Muscle of leg (tissue), 11 donors: ENCODE results near the gene MAPK6. TPM values are rescaled to one million over a fixed set of nuclear protein-coding genes. Genes with fewer than 3 reads are reported as not detected.
A peak's percentile ranks its signal among the peaks of the same experiment; 100 is the strongest.

ENCODE experiments used
- DNase-seq: peaks from one replicate; pipeline ENCODE4 v3.0.0; 2013
- H3K27ac ChIP-seq: one replicate; pipeline ENCODE4 v1.5.1; 2013; ENCODE audit warnings: mild to moderate bottlenecking, low read length, control low read depth
- H3K27me3 ChIP-seq: one replicate; pipeline ENCODE4 v1.6.1; 2013; ENCODE audit warnings: low read length; ENCODE audit not compliant: control insufficient read depth, insufficient read depth
- H3K36me3 ChIP-seq: one replicate; pipeline ENCODE4 v1.6.1; 2013; ENCODE audit warnings: low read length; ENCODE audit not compliant: control insufficient read depth, insufficient read depth
- H3K4me1 ChIP-seq: one replicate; pipeline ENCODE4 v1.6.1; 2013; ENCODE audit warnings: low read length; ENCODE audit not compliant: control insufficient read depth, insufficient read depth
- H3K4me3 ChIP-seq: one replicate; pipeline ENCODE4 v1.5.1; 2013; ENCODE audit warnings: low read length, control low read depth
- H3K9me3 ChIP-seq: replicated peaks from 2 replicates; pipeline ENCODE4 v1.6.1; 2013; ENCODE audit warnings: low read depth, low read length; ENCODE audit not compliant: control insufficient read depth
- WGBS: methylation state at CpG from one replicate; pipeline ENCODE4 v1.1.5; 2013; ENCODE audit warnings: missing lambda C conversion rate; ENCODE audit not compliant: insufficient coverage; 5-methylcytosine and 5-hydroxymethylcytosine counted together
- polyA plus RNA-seq, 8 donors: library from polyadenylated mRNA; unstranded; fragments of 120-200 nt; gene quantifications; one replicate each; pipeline versions ENCODE4 v1.2.1 to v1.2.3, GENCODE V29; 2013; ENCODE audit warnings: inconsistent platforms in 1 of 8, low replicate concordance in 1 of 8; ENCODE audit not compliant: insufficient read length in 8 of 8, insufficient read depth in 1 of 8
- total RNA-seq: library from RNA; stranded (reverse); fragments of 120-200 nt; gene quantifications from one replicate; pipeline ENCODE4 v1.2.4, GENCODE V29; 2013

The MAPK6 gene
- total and polyA plus RNA-seq, 9 donors = 19.1 to 28.2 (median 25.1) TPM

DNA sequence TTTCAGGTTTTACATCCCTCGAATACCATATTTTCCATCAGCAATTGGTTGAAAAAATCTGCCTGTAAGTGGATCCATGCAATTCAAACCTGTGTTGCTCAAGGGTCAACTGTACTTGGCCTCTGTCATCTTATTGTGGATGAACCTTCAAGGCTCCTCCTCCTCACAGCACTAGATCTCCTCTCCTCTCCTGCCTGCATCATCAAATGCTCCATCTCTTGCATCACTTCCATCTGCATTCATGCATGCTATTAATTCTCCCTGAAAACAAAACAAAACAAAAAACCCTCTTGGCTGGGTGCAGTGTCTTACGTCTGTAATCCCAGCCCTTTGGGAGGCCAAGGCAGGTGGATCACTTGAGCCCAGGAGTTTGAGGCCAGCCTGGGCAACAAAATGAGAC, 83.4 kb downstream of the MAPK6 start:
- no peaks in the 10 kb centered on the region for H3K27me3 ChIP-seq
- H3K4me1 ChIP-seq = no peaks in the 10 kb centered on the region
- H3K9me3 ChIP-seq = no peaks in the 10 kb centered on the region
- peak; percentile 18 for DNase-seq
- no peaks in the 10 kb centered on the region for H3K36me3 ChIP-seq
- H3K27ac ChIP-seq = no peak overlapping the region
- no peak overlapping the region for H3K4me3 ChIP-seq
- WGBS = 42% methylated on average over 2 of the region's 2 CpGs

GRCh38 chr15:52103217-52104207, 84.5 kb downstream of the MAPK6 start:
- Histone ChIP-seq H3K27me3 (no peaks in the 10 kb centered on the region), H3K36me3 (no peaks in the 10 kb centered on the region), H3K9me3 (no peaks in the 10 kb centered on the region), H3K27ac (no peak overlapping the region), H3K4me3 (no peak overlapping the region), H3K4me1 (no peaks in the 10 kb centered on the region)
- DNase-seq = peak; percentile 68
- WGBS = 63% methylated on average over 2 of the region's 5 CpGs

- Histone ChIP-seq H3K36me3 (no peaks in the 10 kb centered on the region), H3K27me3 (no peaks in the 10 kb centered on the region), H3K4me3 (no peak overlapping the region), H3K9me3 (no peaks in the 10 kb centered on the region), H3K4me1 (no peaks in the 10 kb centered on the region), H3K27ac (no peak overlapping the region)
- WGBS = 60% methylated on average over 2 of the region's 5 CpGs
- no peak for DNase-seq
Observed at GRCh38 chr15:52104532-52105004, 85.5 kb downstream of the MAPK6 start.

GRCh38 chr15:52105846-52106245, 86.8 kb downstream of the MAPK6 start:
- Histone ChIP-seq H3K27ac (no peak overlapping the region), H3K27me3 (peaks cover 2% of the 10 kb centered on the region), H3K4me3 (no peak overlapping the region), H3K36me3 (no peaks in the 10 kb centered on the region), H3K9me3 (no peaks in the 10 kb centered on the region), H3K4me1 (no peaks in the 10 kb centered on the region)
- WGBS = 61% methylated on average over 2 of the region's 2 CpGs
- DNase-seq = no peak

DNA sequence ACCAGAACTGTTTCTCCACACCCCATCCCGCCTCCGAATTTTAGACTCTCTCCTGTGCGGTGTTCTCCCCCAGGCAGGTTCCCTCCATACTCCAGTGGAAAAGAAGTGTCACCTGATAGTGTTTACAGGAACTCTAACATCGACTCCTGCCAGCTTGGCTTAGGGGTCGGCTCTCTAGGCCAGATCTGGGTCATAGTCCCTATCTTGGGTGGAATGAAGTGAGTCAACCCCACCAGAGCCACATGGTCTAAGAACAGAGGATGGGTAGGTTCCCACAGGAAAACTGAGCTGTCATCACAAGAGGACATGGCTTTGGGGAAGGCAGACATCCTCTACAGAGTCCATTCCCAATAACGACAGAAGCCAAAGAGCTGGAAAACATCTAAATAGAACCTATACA, 87.6 kb downstream of the MAPK6 start:
- 40% methylated on average over 1 of the region's 6 CpGs for WGBS
- Histone ChIP-seq H3K4me1 (no peaks in the 10 kb centered on the region), H3K36me3 (no peaks in the 10 kb centered on the region), H3K27me3 (peaks cover 9% of the 10 kb centered on the region), H3K4me3 (no peak overlapping the region), H3K9me3 (no peaks in the 10 kb centered on the region), H3K27ac (no peak overlapping the region)
- no peak for DNase-seq

DNA sequence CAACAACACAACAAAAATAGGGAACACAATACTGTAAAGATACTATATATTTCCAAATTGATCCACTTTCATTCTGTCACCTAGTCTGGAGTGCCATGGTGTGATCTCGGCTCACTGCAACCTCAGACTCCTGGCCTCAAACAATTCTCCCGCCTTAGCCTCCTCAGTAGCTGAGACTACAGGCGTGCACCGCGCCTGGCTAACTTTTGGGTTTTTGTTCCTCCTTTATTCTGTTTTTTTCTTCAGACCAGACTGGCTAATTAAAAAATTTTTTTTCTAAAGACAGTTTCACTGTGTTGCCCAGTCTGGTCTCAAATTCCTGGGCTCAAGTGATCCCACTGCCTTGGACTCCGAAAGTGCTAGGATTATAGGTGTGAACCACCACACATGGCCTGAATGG, 88.2 kb downstream of the MAPK6 start:
- no peaks in the 10 kb centered on the region for H3K36me3 ChIP-seq
- no peak for DNase-seq
- H3K4me3 ChIP-seq = no peak overlapping the region
- H3K27me3 ChIP-seq = peaks cover 15% of the 10 kb centered on the region
- 91% methylated on average over 6 of the region's 6 CpGs for WGBS
- H3K4me1 ChIP-seq = peaks cover 4% of the 10 kb centered on the region
- no peak overlapping the region for H3K27ac ChIP-seq
- H3K9me3 ChIP-seq = no peaks in the 10 kb centered on the region

DNA sequence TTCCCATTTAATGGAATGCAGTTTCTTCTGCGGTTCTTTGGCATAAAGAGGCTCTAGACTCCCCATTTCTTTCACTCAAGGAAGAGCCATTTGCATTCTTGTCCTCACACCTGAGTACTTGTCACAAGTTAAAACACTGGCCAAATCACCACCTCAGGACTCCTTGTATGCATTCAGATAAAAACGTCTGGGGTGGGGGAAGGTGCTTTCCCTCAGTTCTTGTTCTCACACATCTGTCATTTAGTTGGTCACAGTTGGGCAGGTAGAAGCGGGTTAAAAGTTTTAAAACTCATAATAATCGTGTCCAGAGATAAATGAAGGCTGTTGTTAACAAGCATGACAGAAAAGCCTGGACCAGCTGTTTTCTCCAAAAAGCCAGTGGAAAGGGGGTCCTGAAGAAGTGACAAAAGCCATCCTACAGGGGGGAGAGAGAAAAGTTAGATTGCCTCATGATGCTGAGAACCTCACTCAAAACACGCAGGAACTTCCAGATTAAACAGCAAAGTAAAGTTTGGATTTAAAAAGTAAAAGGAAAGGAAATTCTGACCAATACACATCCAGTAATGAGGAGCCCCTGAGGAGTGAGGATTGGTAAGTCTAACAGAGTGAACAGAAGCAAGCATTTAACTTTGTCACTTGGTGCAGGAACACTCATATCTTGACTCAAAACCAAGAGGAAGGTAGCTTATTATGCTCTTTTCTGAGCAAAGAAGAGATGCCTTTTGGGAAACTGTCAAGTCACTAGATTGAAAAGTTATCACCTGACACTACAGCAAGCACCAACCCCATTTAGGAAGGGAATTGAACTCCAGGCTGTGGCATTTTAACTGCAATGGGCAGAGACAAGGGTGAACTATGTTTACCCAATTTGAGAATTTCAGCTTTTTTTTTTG, 90.8 kb downstream of the MAPK6 start:
- Histone ChIP-seq H3K27ac (no peak overlapping the region), H3K4me1 (peaks cover 20% of the 10 kb centered on the region), H3K4me3 (no peak overlapping the region), H3K9me3 (no peaks in the 10 kb centered on the region), H3K27me3 (peaks cover 21% of the 10 kb centered on the region), H3K36me3 (no peaks in the 10 kb centered on the region)
- 73% methylated on average over 2 of the region's 5 CpGs for WGBS
- DNase-seq = no peak

DNA sequence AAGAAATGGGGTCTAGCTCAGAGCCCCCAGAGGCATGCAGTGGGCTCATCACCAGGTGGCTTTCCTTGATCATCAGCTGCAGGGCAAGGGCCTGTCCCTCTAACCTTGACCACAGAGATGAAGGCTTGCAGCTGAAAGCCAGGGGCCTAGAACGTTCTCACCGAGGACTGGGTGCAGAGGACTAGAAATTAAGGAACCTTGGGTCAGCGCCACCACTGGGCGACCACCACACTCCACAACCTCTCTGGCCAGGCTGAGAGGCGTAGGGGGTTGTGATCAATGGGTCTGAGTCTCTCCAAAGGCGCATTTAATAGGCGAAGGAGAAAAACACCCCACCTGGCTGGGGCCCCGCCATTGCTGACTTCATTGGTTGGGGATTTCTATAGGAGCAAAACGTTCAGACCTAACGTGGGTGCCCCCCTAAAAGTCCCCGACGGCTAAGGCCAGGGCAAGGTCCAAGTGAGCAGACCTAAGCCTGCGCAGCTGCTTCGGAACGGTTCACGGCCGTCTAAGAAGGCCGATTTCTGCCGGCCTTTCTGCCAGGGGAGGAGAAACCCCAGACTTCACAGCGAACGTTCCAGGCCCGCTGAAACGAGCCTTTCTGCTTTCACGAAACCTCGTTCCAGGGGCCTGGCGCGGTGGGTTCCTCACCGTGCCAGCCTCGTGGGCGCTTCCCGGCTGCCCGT, 92.6 kb downstream of the MAPK6 start:
- Histone ChIP-seq H3K27ac (no peak overlapping the region), H3K36me3 (no peaks in the 10 kb centered on the region), H3K4me3 (no peak overlapping the region), H3K27me3 (peaks cover 21% of the 10 kb centered on the region), H3K9me3 (no peaks in the 10 kb centered on the region), H3K4me1 (peaks cover 22% of the 10 kb centered on the region)
- peak; percentile 22 for DNase-seq
- WGBS = 21% methylated on average over 25 of the region's 32 CpGs

DNA sequence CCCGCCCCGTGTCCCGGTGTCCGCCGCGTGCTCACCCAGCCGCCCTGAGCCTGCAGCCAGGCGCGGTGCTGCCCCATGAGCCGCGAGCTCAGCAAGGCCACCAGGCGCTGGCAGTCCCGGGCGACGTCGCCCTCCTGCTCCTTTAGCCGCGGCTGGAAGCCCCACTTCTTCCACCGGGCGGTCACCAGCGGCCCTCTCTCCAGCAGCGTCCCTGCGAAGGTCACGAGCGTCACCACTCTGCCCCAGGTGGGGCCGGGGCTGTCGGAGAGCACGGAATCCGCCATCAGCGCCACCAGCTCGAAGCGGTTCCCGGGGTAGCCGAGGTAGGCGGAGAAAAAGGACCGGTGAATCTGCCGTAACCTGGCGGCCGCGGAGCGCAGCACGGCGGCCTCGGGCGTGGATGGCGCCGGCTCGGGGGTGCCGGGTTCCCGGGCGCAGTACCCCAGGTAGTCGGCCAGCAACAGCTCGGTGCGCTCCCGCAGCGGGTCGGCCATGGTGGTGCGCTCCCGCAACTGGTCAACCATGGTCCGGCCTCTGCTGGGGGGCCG, 93.3 kb downstream of the MAPK6 start:
- H3K36me3 ChIP-seq = no peaks in the 10 kb centered on the region
- no peaks in the 10 kb centered on the region for H3K9me3 ChIP-seq
- no peak overlapping the region for H3K27ac ChIP-seq
- peaks cover 21% of the 10 kb centered on the region for H3K27me3 ChIP-seq
- H3K4me1 ChIP-seq = peaks cover 22% of the 10 kb centered on the region
- peak overlapping the region; percentile 29 for H3K4me3 ChIP-seq
- DNase-seq = peak; percentile 17
- 2% methylated on average over 61 of the region's 61 CpGs for WGBS
